Occipital lobe (tissue), 2 donors: Measurements from ENCODE around the gene FFAR3. TPM values are rescaled to one million over a fixed set of nuclear protein-coding genes. Genes with fewer than 3 reads are reported as not detected.

Source experiments
- DNase-seq: peaks from one replicate; lab custom pipeline; 2025; lab: John Stamatoyannopoulos, UW
- total RNA-seq: library from RNA; depleted of rRNA; stranded (reverse); fragments of >200 nt; gene quantifications from one replicate; pipeline ENCODE4 v1.2.3, GENCODE V29; 2014

Gene FFAR3
- total RNA-seq, 1 donor from 2014 or later = not detected

DNA sequence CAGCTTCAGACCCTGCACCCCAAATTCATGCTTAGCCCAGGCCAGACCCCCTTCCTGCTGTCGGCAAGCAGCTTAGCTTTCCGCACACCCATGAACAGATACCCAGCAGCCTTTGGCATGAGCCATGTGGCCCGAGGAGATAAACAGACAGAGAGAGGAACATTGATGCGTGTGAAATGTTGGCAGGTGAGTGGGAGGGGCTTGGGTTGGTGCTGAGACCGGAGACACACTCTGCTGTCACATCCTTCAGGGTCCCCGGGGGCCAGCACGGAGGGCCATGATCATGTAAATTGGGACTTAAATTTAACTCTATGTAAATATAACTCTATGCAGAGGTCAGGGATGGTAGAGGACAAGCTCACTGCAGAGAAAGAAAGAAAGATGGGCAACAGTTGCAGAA is 27.8 kb upstream of the FFAR3 start:
- DNase-seq = no peak

DNA sequence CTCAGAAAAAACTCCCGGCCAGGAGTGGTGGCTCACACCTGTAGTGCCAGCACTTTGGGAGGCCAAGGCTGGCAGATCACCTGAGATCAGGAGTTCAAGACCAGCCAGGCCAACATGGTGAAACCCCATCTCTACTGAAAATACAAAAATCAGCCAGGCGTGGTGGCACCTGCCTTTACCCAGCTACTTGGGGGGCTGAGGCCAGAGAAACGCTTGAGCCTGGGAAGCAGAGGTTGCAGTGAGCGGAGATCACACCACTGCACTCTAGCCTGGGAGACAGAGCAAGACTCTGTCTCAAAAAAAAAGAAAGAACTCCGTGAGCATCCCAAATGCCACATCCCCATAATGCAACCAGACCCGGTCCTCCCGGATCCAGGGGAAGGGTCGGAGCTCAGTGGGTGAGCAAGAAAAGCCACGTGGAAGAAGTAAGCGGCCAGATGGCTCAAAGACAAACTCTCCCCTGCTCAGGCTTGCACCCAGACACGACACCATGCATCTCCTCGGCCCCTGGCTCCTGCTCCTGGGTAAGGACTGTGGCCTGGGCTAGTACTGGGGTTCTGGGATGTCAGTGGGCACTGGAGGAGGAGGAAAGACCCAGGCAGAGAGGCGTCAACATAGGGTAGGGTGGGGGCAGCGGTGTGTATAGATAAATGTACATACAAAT is 26.6 kb upstream of the FFAR3 start:
- DNase-seq = no peak

DNA sequence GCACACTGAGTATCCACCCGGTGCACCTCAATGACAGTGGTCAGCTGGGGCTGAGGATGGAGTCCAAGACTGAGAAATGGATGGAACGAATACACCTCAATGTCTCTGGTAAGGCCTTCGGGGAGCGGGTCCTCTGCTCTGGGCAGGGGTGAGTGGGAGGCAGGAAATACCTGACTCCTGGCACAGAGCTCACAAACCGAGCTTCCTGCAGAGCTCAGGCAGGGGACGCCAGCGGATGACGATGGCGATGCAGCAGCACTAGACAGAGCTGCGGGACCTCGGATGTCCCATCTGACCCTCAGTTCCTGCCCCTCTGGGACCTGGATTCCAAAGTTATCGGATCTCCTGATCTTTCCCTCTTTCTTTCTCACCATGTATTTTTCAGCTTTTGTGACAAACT is 25.4 kb upstream of the FFAR3 start:
- no peak for DNase-seq

- no peak for DNase-seq
Measured at GRCh38 chr19:35334144-35334753, 24.0 kb upstream of the FFAR3 start.

DNA sequence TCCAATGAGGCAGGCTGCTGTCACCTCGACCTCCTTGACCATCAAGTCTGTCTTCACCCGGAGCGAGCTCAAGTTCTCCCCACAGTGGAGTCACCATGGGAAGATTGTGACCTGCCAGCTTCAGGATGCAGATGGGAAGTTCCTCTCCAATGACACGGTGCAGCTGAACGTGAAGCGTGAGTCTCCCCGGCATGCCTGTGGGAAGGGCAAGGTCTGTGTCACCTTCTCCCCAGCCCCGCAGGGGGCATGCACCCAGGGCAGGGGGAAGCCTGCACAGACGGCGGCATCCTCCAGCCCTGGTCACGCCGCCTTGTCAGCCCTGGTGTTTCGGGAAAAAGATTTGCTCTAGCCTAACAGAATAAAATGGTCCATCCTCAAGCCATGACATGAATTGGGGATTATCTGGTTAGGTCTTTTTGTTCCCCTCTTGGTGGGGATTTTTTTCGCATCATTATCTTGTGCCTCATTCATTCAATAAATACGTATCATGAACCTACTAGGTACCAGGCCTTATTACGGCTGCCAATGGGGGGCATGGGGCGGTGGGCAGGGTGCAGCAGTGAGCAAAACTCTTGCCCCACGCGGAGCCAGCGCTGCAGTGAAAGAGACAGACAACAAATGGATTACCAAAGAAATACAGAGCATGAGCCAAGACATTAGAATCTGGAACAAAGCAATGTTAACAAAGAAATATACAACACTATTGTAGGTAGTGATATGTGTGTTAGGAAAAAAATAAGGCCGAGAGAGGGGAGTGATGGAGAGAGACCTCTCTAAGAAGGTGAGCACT is 21.9 kb upstream of the FFAR3 start:
- no peak for DNase-seq

GRCh38 chr19:35337097-35337983 is 20.9 kb upstream of the FFAR3 start:
- DNase-seq = no peak

GRCh38 chr19:35337984-35338296 is 20.3 kb upstream of the FFAR3 start:
- no peak for DNase-seq

DNA sequence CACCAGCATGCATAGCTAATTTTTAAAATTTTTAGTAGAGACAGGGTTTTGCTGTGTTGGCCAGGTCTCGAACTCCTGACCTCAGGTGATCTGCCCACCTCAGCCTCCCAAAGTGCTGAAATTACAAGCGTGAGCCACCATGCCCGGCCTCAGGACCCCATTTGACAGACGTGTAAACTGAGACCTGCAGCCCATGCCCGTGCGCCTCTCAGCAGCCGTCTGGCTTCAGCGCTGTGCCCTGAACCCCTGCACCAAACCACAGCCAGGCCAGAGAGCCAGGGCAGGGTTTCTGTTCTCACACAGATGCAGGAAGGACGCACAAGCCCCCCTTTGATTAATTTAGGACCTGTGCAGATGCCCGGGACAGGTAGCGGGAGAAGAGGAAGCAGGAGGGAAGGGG is 17.8 kb upstream of the FFAR3 start:
- no peak for DNase-seq

- no peak for DNase-seq
Measured at GRCh38 chr19:35341006-35341405, 17.3 kb upstream of the FFAR3 start.

- DNase-seq = no peak
Measured at GRCh38 chr19:35341565-35342225, 16.6 kb upstream of the FFAR3 start.

DNA sequence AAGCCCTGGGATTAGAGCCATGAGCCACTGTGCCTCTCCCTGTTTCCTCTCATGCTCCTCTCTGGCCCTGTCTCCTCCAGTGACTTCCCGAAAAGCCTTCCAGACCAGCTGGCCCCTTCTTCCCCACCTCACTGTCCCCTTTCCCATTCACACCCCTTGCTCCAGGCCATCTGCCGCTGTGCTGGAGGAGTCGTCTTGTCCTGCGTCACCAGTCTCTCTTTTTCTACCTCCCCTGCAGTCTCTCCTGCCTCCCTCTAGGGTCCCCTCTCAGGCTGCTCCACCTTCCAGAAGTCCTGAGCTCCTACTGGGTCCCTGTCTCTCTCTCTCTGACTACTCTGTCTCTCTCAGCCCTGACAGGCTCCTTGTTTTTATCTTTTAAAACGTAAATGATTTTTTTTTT is 15.8 kb upstream of the FFAR3 start:
- no peak for DNase-seq

- DNase-seq = no peak
Measured at GRCh38 chr19:35344511-35345031, 13.7 kb upstream of the FFAR3 start.

- no peak for DNase-seq
Measured at GRCh38 chr19:35345671-35346111, 12.6 kb upstream of the FFAR3 start.

- no peak for DNase-seq
Measured at GRCh38 chr19:35346193-35347052, 11.8 kb upstream of the FFAR3 start.

DNA sequence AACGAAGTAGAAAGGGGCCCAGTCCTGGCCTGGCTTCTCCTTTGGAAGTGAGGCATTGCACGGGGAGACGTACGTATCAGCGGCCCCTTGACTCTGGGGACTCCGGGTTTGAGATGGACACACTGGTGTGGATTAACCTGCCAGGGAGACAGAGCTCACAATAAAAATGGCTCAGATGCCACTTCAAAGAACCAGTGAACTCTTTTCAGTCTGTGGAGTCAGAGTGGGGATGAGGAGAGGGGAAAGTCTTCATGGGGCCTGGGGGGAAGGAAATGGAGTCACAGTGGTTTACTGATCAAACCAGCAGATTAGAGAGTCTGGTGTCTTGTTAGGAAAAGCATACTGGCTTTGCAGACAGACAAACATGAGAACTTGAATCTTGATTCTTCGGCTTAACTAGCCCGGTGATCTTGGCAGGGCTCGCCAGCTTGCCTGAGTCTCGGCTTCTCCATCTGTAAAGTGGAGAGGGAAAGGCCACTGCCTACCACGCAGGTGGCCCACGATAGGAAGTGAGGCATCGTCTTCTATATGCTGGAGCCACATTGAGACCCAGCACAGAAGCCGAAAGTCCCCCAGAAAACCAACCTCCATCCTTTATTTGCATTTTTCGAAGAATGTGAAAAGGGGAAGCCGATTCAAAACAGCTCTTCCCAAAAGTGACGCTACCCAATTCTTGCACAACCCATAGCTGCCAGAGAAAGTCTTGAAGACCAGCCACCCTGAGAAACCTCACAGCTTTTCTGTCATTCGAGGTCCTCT is 10.9 kb upstream of the FFAR3 start, which contains the start of gene FFAR1:
TSS of gene FFAR1 (plus strand) at position 732 of the 759 bp plus-strand sequence. CDS start 3,650 bp downstream, outside the sequence.
- no peak for DNase-seq

GRCh38 chr19:35347930-35348298 is 10.3 kb upstream of the FFAR3 start:
- DNase-seq = no peak

GRCh38 chr19:35348911-35349611 is 9.2 kb upstream of the FFAR3 start:
- DNase-seq = no peak
